Panc1 (cell line): ENCODE results near the gene TEK. TPM values are rescaled to one million over a fixed set of nuclear protein-coding genes. Genes with fewer than 3 reads are reported as not detected.

Source experiments
- ATAC-seq: fragments of 200-7000 bp; cut with Tn5 transposase; 2 replicates; pipeline ENCODE4 v1.9.1; 2020; ENCODE audit warnings: mild to moderate bottlenecking, moderate library complexity
- BruUV-seq: library from RNA; stranded (reverse); fragments of 400-500 nt; replicated peaks from 2 replicates; lab custom pipeline; 2021; lab: Mats Ljungman, UMichigan
- CTCF ChIA-PET: fragments of 300-600 bp; sonication (Branson Sonifier 250); formaldehyde crosslinking; loops from one replicate; lab custom pipeline; 2022; ENCODE audit warnings: antibody characterized with exemption; lab: Charles Lee
- POLR2A ChIA-PET: fragments of 300-600 bp; sonication (Branson Sonifier 250); formaldehyde crosslinking; loops from one replicate; lab custom pipeline; 2022; ENCODE audit warnings: antibody characterized with exemption; lab: Charles Lee
- DNase-seq: peaks from one replicate; pipeline ENCODE4 v3.0.0-alpha.2; 2010; ENCODE audit warnings: low read depth, low spot score
- H3K27ac ChIP-seq: 2 replicates; pipeline ENCODE4 v1.5.1; 2011; ENCODE audit warnings: mild to moderate bottlenecking, low read length, inconsistent platforms
- H3K27me3 ChIP-seq: fragments of 200-500 bp; sonication (Bioruptor generic); 2 replicates; pipeline ENCODE4 v1.6.0; 2014; ENCODE audit warnings: low read length, inconsistent platforms; ENCODE audit not compliant: control insufficient read depth, insufficient read depth
- H3K36me3 ChIP-seq: fragments of 200-500 bp; sonication (Bioruptor generic); 2 replicates; pipeline ENCODE4 v1.5.1; 2014; ENCODE audit warnings: inconsistent platforms, mild to moderate bottlenecking, low read length, moderate library complexity; ENCODE audit not compliant: control insufficient read depth, insufficient read depth
- H3K4me1 ChIP-seq: 2 replicates; pipeline ENCODE4 v1.5.1; 2011; ENCODE audit warnings: inconsistent platforms, mild to moderate bottlenecking, low read length, moderate library complexity; ENCODE audit not compliant: control insufficient read depth, insufficient read depth
- H3K4me3 ChIP-seq, 2 experiments: 2 replicates each; pipeline ENCODE4 v1.5.1; 2011 to 2012; ENCODE audit warnings: low read depth in 2 of 2, low read length in 2 of 2, mild to moderate bottlenecking in 2 of 2, inconsistent platforms in 1 of 2, moderate library complexity in 1 of 2
- H3K9me3 ChIP-seq: fragments of 200-500 bp; sonication (Bioruptor generic); 2 replicates; pipeline ENCODE4 v1.5.1; 2014; ENCODE audit warnings: low read depth, mild to moderate bottlenecking, inconsistent platforms, low read length, moderate library complexity; ENCODE audit not compliant: control insufficient read depth, insufficient read depth
- CTCF ChIP-seq: fragments of 450-650 bp; IDR thresholded peaks from 2 replicates; pipeline ENCODE4 v1.5.1; 2017; ENCODE audit warnings: mild to moderate bottlenecking
- POLR2AphosphoS5 ChIP-seq: IDR thresholded peaks from 2 replicates; pipeline ENCODE4 v1.6.1; 2012; ENCODE audit warnings: mild to moderate bottlenecking, low read depth, low read length, moderate library complexity
- SIN3A ChIP-seq: IDR thresholded peaks from 2 replicates; pipeline ENCODE4 v1.6.1; 2012; ENCODE audit warnings: low read depth, mild to moderate bottlenecking, low read length, moderate library complexity, borderline replicate concordance; ENCODE audit not compliant: insufficient read depth
- TCF7L2 ChIP-seq: IDR thresholded peaks from 2 replicates; pipeline ENCODE4 v1.6.1; 2011; ENCODE audit warnings: mild to moderate bottlenecking, low read depth, low read length, inconsistent platforms
- in situ Hi-C: cut with HindIII; loops from 2 replicates; pipeline ENCODE4 v1.10.0; 2016; ENCODE audit warnings: low sequenced_read_pairs, low pct_unique_long_range_greater_than_20kb
- intact Hi-C: fragments of 100-400 bp; cut with micrococcal nuclease; formaldehyde crosslinking; loops from one replicate; pipeline ENCODE4 v1.10.0; 2022; ENCODE audit not compliant: unreplicated experiment
- total RNA-seq: library from RNA; stranded (reverse); gene quantifications from one replicate; pipeline ENCODE4 v1.2.1, GENCODE V29; 2021; ENCODE audit not compliant: unreplicated experiment
- TF ChIP-seq, protein P1 (sequence below), 2 experiments: IDR thresholded peaks; 2 replicates each; pipeline ENCODE4 v1.6.1; 2011 to 2012; ENCODE audit warnings: low read depth in 2 of 2, control low read depth in 1 of 2, low read length in 1 of 2, mild to moderate bottlenecking in 1 of 2, moderate library complexity in 1 of 2; ENCODE audit not compliant: insufficient read depth in 1 of 2

The TEK gene
- total RNA-seq, 1 experiment from 2014 or later, result not detected

DNA sequence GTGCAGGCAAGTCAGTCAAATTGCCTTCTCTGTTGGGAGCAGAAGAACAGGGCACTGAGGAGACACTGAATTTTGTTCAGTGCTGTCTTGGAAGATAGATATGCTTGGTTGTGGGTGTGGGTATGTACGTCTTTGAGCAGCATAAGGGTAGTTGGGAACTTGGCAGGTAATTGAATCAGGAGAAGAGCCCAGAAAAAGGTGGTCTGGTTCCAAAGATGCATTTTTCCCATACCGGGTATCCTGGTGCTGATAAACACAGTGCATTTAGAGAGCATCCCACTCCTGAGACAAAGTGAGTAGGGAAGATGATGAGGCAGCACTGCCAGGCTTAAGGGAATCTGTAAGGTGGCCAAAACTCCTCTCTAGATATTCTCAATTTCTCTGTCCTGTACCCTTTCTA is 40.6 kb downstream of the TEK start:
- H3K4me1 ChIP-seq, result no peaks in the 10 kb centered on the region
- TF ChIP-seq POLR2AphosphoS5, result no peak
- no peak for TF ChIP-seq TCF7L2
- no peak for TF ChIP-seq SIN3A
- TF ChIP-seq, protein P1, sequence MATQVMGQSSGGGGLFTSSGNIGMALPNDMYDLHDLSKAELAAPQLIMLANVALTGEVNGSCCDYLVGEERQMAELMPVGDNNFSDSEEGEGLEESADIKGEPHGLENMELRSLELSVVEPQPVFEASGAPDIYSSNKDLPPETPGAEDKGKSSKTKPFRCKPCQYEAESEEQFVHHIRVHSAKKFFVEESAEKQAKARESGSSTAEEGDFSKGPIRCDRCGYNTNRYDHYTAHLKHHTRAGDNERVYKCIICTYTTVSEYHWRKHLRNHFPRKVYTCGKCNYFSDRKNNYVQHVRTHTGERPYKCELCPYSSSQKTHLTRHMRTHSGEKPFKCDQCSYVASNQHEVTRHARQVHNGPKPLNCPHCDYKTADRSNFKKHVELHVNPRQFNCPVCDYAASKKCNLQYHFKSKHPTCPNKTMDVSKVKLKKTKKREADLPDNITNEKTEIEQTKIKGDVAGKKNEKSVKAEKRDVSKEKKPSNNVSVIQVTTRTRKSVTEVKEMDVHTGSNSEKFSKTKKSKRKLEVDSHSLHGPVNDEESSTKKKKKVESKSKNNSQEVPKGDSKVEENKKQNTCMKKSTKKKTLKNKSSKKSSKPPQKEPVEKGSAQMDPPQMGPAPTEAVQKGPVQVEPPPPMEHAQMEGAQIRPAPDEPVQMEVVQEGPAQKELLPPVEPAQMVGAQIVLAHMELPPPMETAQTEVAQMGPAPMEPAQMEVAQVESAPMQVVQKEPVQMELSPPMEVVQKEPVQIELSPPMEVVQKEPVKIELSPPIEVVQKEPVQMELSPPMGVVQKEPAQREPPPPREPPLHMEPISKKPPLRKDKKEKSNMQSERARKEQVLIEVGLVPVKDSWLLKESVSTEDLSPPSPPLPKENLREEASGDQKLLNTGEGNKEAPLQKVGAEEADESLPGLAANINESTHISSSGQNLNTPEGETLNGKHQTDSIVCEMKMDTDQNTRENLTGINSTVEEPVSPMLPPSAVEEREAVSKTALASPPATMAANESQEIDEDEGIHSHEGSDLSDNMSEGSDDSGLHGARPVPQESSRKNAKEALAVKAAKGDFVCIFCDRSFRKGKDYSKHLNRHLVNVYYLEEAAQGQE (IDR thresholded peaks at IDR 0.05; ENCODE audit: insufficient read depth in 1 of 2, low read depth in 2 of 2, low read length in 1 of 2), result no peak
- no peak for TF ChIP-seq CTCF
- no peaks in the 10 kb centered on the region for H3K36me3 ChIP-seq
- POLR2A ChIA-PET, result no interaction called here
- no peak overlapping the region for H3K4me3 ChIP-seq
- H3K27ac ChIP-seq, result no peak overlapping the region
- ATAC-seq (no peak), DNase-seq (no peak)
- H3K9me3 ChIP-seq, result no peaks in the 10 kb centered on the region
- H3K27me3 ChIP-seq, result no peaks in the 10 kb centered on the region
- CTCF ChIA-PET, result no interaction called here
- in situ Hi-C loops, result no loop called here
- no TSS peak for BruUV-seq
- intact Hi-C loops, result no loop called here

- in situ Hi-C loops (no loop called here), intact Hi-C loops (no loop called here)
- H3K27ac ChIP-seq, result no peak overlapping the region
- ATAC-seq (no peak), DNase-seq (no peak)
- no peaks in the 10 kb centered on the region for H3K36me3 ChIP-seq
- TF ChIP-seq CTCF, result no peak
- no peak for TF ChIP-seq TCF7L2
- no peak for TF ChIP-seq POLR2AphosphoS5
- TF ChIP-seq, protein P1 (IDR thresholded peaks at IDR 0.05; ENCODE audit: insufficient read depth in 1 of 2, low read depth in 2 of 2, low read length in 1 of 2), result no peak
- CTCF ChIA-PET, result no interaction called here
- POLR2A ChIA-PET, result no interaction called here
- no TSS peak for BruUV-seq
- no peaks in the 10 kb centered on the region for H3K27me3 ChIP-seq
- H3K4me1 ChIP-seq, result no peaks in the 10 kb centered on the region
- no peaks in the 10 kb centered on the region for H3K9me3 ChIP-seq
- H3K4me3 ChIP-seq, result no peak overlapping the region
These were observed 41.9 kb downstream of the TEK start for GRCh38 chr9:27150746-27151406.
